22Rv1 (cell line): ENCODE results near the gene CS.

Experiments used
- H3K27ac ChIP-seq: fragments of 450-650 bp; 2 replicates; pipeline ENCODE4 v1.5.1; 2017
- CTCF ChIP-seq: fragments of 450-650 bp; IDR thresholded peaks from 2 replicates; pipeline ENCODE4 v1.5.1; 2017; ENCODE audit warnings: mild to moderate bottlenecking
- ZFX ChIP-seq: fragments of 450-650 bp; IDR thresholded peaks from 2 replicates; pipeline ENCODE4 v1.6.1; 2017; ENCODE audit warnings: antibody characterized with exemption, borderline replicate concordance

Gene CS

GRCh38 chr12:56241424-56242303, 58.5 kb downstream of the CS start:
- TF ChIP-seq ZFX, result no peak
- TF ChIP-seq CTCF, result no peak
- peak overlapping the region; percentile 13; the same call in 1 of the 2 replicates for H3K27ac ChIP-seq

GRCh38 chr12:56237552-56237951, 62.6 kb downstream of the CS start:
- TF ChIP-seq CTCF, result no peak
- no peak for TF ChIP-seq ZFX
- no peak overlapping the region for H3K27ac ChIP-seq

GRCh38 chr12:56236985-56237384, 63.1 kb downstream of the CS start:
- TF ChIP-seq CTCF (no peak), ZFX (no peak)
- H3K27ac ChIP-seq, result no peak overlapping the region

- H3K27ac ChIP-seq, result no peak overlapping the region
- no peak for TF ChIP-seq CTCF
- TF ChIP-seq ZFX, result no peak
These were observed 64.0 kb downstream of the CS start for GRCh38 chr12:56236091-56236490.

GRCh38 chr12:56234746-56235436, 65.2 kb downstream of the CS start:
- TF ChIP-seq CTCF (no peak), ZFX (no peak)
- H3K27ac ChIP-seq, result no peak overlapping the region; the same call in 1 of the 2 replicates

- TF ChIP-seq ZFX, result no peak
These were observed 68.9 kb downstream of the CS start for GRCh38 chr12:56231184-56231582.

GRCh38 chr12:56230432-56231183, 69.5 kb downstream of the CS start:
- H3K27ac ChIP-seq, result peak overlapping the region; percentile 18; the same call in 1 of the 2 replicates
- TF ChIP-seq CTCF, result no peak
- no peak for TF ChIP-seq ZFX

More at GRCh38 chr12:56231184-56231582, 68.9 kb downstream of the CS start:
- H3K27ac ChIP-seq, result no peak overlapping the region
